Upper lobe of left lung (tissue), 6 donors: ENCODE results near the gene SERPINH1. TPM values are rescaled to one million over a fixed set of nuclear protein-coding genes. Genes with fewer than 3 reads are reported as not detected.

Experiments used
- ATAC-seq, 2 donors: fragments of 200-7000 bp; cut with Tn5 transposase; one replicate each; pipeline ENCODE4 v1.9.1; 2022; ENCODE audit warnings: mild to moderate bottlenecking in 2 of 2, moderate library complexity in 2 of 2; ENCODE audit not compliant: low FRiP score in 2 of 2
- DNase-seq, 2 donors: peaks; one replicate each; pipeline ENCODE4 v3.0.0-alpha.2; 2019 to 2020
- H3K27ac ChIP-seq, 4 donors: fragments of 200-600 bp; sonication (generic); one replicate each; pipeline ENCODE4 v1.5.1; 2016 to 2019
- H3K27me3 ChIP-seq, 4 donors: fragments of 200-600 bp; sonication (generic); one replicate each; pipeline ENCODE4 v1.5.1; 2017 to 2019
- H3K36me3 ChIP-seq, 4 donors: fragments of 200-600 bp; sonication (generic); one replicate each; pipeline ENCODE4 v1.5.1; 2016 to 2019
- H3K4me1 ChIP-seq, 4 donors: fragments of 200-600 bp; sonication (generic); one replicate each; pipeline ENCODE4 v1.5.1; 2018 to 2019
- H3K4me3 ChIP-seq, 4 donors: fragments of 200-600 bp; sonication (generic); one replicate each; pipeline ENCODE4 v1.5.1; 2017 to 2019; ENCODE audit warnings: mild to moderate bottlenecking in 2 of 4, moderate library complexity in 1 of 4
- H3K9me3 ChIP-seq, 4 donors: fragments of 200-600 bp; sonication (generic); one replicate each; pipeline ENCODE4 v1.5.1; 2018 to 2019
- EP300 ChIP-seq, 4 donors: sonication (generic); formaldehyde crosslinking; IDR thresholded peaks; one replicate each; pipeline ENCODE4 v1.5.1; 2017; ENCODE audit warnings: antibody characterized with exemption in 4 of 4, control low read depth in 2 of 4
- POLR2A ChIP-seq, 4 donors: fragments of 450-650 bp; IDR thresholded peaks; one replicate each; pipeline ENCODE4 v1.5.1; 2016 to 2017; ENCODE audit warnings: antibody characterized with exemption in 4 of 4, mild to moderate bottlenecking in 2 of 4
- POLR2AphosphoS5 ChIP-seq, 2 donors: sonication (generic); formaldehyde crosslinking; IDR thresholded peaks; one replicate each; pipeline ENCODE4 v1.5.1; 2017; ENCODE audit warnings: antibody characterized with exemption in 2 of 2
- WGBS, 2 donors: methylation state at CpG; one replicate each; pipeline ENCODE4 v1.1.5; 2017 to 2018; 5-methylcytosine and 5-hydroxymethylcytosine counted together
- total RNA-seq, 6 donors: library from RNA; depleted of rRNA in 4 of 6; stranded (reverse); fragments of >200 nt in 4 of 6; gene quantifications; one replicate each; pipeline versions ENCODE4 v1.1.0 to v1.2.1, GENCODE V29; 2016 to 2021
- TF ChIP-seq, protein P1 (sequence below), 6 experiments: fragments of 450-650 bp in 4 of 6; fragments of 200-600 bp in 2 of 6; sonication (generic) in 2 of 6; IDR thresholded peaks; one replicate each; pipeline ENCODE4 v1.5.1; 2016 to 2019; ENCODE audit warnings: antibody characterized with exemption in 6 of 6
- donor health status: DM: no; HTN: no; CAD: no; lungs with moderate emphysema.
- donor health status: DM: no; HTN: yes; CAD: no; lungs with severe emphysema.

The SERPINH1 gene
- total RNA-seq, 6 donors from 2014 or later = 95.9 to 266 (median 145) TPM

DNA sequence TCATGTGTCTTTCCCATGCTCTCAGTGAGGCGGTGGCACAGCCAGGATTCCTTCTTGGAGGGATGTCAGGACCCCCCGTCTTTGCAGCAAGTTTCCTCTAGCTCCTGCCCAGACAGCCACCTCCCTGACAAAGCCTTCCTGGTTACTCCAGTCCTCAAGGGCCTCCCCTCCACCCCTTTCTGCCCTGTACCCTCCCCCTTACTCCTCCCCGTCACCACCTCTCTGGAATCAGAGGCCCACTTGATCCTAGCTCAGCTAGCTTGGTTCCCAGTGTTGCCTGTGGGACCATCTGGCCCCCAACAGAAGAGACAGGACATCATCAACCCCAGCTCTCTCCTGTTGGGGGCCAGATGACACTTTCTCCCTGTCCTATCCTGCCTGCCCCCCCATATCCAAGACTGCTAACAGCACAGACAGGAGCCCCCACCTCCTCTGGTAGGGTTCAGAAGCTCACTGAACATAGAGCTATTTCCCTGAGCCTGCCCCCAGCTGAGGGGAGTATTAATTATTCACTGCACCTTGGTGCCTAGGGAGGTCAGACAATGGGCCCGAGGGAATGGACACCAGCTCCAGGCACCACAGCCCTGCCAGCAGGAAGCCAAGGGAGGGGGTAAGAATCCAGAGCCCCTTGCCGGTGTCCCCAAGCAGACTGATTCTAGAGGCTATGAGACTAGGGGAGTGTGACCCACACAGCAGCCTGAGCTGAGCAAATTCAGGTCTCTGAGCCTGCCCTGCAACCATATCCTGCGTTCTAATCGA lies 39.6 kb upstream of the SERPINH1 start:
- Histone ChIP-seq H3K4me1 (peaks cover 14 to 28% (median 24%) of the 10 kb centered on the region in 4 donors), H3K36me3 (no peaks in the 10 kb centered on the region), H3K27me3 (peaks cover 0 to 9% (median 0%) of the 10 kb centered on the region in 4 donors), H3K9me3 (no peaks in the 10 kb centered on the region), H3K4me3 (no peak overlapping the region), H3K27ac (no peak overlapping the region)
- TF ChIP-seq POLR2A (IDR thresholded peaks at IDR 0.05) (no peak), POLR2AphosphoS5 (IDR thresholded peaks at IDR 0.05) (no peak), EP300 (IDR thresholded peaks at IDR 0.05) (no peak)
- TF ChIP-seq, protein P1, sequence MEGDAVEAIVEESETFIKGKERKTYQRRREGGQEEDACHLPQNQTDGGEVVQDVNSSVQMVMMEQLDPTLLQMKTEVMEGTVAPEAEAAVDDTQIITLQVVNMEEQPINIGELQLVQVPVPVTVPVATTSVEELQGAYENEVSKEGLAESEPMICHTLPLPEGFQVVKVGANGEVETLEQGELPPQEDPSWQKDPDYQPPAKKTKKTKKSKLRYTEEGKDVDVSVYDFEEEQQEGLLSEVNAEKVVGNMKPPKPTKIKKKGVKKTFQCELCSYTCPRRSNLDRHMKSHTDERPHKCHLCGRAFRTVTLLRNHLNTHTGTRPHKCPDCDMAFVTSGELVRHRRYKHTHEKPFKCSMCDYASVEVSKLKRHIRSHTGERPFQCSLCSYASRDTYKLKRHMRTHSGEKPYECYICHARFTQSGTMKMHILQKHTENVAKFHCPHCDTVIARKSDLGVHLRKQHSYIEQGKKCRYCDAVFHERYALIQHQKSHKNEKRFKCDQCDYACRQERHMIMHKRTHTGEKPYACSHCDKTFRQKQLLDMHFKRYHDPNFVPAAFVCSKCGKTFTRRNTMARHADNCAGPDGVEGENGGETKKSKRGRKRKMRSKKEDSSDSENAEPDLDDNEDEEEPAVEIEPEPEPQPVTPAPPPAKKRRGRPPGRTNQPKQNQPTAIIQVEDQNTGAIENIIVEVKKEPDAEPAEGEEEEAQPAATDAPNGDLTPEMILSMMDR (IDR thresholded peaks at IDR 0.05) = no peak
- WGBS, 2 donors = 84 to 86% methylated on average over 6 to 7 of the region's 7 CpGs
- ATAC-seq = no peak
- no peak for DNase-seq

DNA sequence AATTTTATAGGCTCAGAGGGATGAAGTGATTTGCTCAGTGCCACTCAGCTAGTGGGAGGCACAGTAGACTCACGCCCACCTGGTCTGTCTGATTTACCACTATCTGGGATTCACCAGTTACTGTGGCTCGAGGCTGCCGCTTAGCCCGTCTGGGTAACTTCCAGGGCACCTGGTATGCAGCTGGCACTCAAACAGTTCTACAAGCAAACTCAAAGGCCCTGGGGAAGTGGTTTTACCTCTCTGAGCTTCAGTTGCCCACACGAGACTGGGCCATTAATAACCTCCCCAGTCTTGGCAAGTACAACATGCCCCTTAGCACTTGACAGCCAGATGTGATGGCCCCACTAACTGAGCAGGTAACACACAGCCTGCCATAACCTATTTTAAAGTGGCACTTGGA lies 38.9 kb upstream of the SERPINH1 start:
- Histone ChIP-seq H3K27ac (no peak overlapping the region), H3K9me3 (no peaks in the 10 kb centered on the region), H3K27me3 (peaks cover 0 to 9% (median 0%) of the 10 kb centered on the region in 4 donors), H3K4me3 (no peak overlapping the region), H3K36me3 (no peaks in the 10 kb centered on the region), H3K4me1 (peaks cover 14 to 28% (median 24%) of the 10 kb centered on the region in 4 donors)
- ATAC-seq = no peak
- WGBS, 2 donors = 80 to 81% methylated on average over 1 to 5 of the region's 5 CpGs
- no peak for DNase-seq
- TF ChIP-seq POLR2AphosphoS5 (IDR thresholded peaks at IDR 0.05) (no peak), EP300 (IDR thresholded peaks at IDR 0.05) (no peak), POLR2A (IDR thresholded peaks at IDR 0.05) (no peak)
- TF ChIP-seq, protein P1 (IDR thresholded peaks at IDR 0.05) = no peak

DNA sequence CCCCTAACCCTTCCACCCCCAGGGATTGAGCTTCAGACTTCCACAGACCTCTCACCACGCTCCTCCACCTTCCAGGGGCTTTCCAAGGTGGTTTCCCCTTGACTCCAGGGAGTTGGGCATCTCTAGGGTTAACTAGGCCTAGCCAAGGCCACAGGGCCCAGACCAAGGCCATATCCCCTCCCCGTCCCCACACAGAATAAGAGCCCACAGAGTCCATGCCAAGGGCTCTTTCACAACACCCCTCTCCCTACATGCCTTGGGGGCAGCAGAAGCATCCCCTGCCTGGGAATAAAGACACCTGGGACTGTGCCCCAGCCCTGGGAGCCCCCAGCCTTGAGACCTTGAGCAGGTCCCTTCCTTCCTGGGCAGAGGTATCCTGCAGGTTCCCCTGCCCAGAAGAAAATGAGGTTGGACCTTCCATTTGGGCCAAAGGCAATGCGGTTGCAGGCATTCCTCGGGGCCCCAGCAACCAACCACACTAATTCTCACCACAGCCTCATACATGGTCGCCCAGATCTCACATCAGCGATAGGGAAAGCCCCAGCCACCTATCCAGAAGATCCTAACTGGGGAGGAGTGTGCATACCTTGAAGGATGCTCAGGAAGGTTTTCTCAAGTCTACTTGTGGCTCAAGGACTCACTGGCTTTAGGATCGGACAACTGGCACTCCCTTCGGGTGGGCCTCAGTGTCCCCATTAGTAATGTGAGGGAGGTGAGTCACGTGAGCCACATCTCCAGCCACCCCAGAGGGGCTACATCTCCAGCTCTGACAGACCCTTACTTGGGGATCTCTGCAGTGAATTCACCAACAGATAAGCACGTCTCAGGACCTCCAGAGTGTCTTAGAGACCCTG lies 38.0 kb upstream of the SERPINH1 start:
- TF ChIP-seq, protein P1 (IDR thresholded peaks at IDR 0.05) = no peak
- TF ChIP-seq POLR2AphosphoS5 (IDR thresholded peaks at IDR 0.05) (no peak), EP300 (IDR thresholded peaks at IDR 0.05) (no peak), POLR2A (IDR thresholded peaks at IDR 0.05) (no peak)
- H3K27me3 ChIP-seq = peaks cover 0 to 9% (median 0%) of the 10 kb centered on the region in 4 donors
- 76 to 78% methylated on average over 6 to 10 of the region's 10 CpGs for WGBS, 2 donors
- H3K36me3 ChIP-seq = no peaks in the 10 kb centered on the region
- peak overlapping the region in 3 of 4 donors; percentile 67 to 90 (median 76) for H3K4me3 ChIP-seq
- ATAC-seq = no peak
- H3K4me1 ChIP-seq = peaks cover 14 to 28% (median 24%) of the 10 kb centered on the region in 4 donors
- peak overlapping the region in 1 of 4 donors; percentile 79 for H3K27ac ChIP-seq
- H3K9me3 ChIP-seq = no peaks in the 10 kb centered on the region
- no peak for DNase-seq

DNA sequence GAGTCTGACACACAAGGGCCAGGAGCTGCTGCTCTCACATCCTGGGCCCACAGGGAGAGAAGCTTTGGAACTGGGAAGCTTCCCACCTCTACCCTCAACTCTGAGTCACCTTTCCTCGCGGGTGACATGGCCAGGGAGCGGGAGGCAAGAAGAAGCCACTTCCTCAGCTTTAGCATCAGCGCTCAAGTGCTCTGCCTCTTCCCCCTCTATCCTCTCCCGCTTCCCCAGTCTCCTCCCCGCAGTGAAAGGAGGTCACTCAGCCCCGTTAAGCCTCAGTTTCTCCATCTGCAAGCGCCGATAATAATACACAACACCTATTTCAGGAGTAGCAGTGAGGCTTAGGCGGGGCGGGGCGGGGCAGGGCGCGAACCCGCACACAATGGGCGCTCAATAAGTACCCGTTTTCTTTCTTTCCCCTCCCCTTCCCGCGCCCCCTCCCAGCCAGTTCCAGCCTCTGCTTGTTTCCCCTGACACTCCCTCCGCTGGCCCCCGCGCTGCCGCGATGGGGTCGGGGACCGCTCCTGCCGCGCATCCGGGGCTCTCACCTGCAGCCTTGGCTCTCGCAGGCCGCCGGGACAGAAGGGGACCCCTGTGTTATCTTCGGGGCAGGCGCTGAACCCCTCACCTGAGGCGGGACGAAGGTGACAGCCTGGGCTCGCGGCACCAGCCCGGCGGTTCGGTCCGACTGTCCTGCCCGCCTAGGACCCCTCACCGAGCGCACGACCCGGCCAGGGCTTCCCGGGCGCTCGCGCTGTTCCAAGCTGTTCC lies 37.2 kb upstream of the SERPINH1 start:
- no peaks in the 10 kb centered on the region for H3K9me3 ChIP-seq
- TF ChIP-seq, protein P1 (IDR thresholded peaks at IDR 0.05) = no peak
- TF ChIP-seq POLR2A (IDR thresholded peaks at IDR 0.05) = no peak
- no peak for TF ChIP-seq POLR2AphosphoS5 (IDR thresholded peaks at IDR 0.05)
- ATAC-seq (no peak), DNase-seq (peak in 1 of 2 donors; percentile 88)
- H3K4me3 ChIP-seq = peak overlapping the region; percentile 55 to 90 (median 72)
- no peaks in the 10 kb centered on the region for H3K36me3 ChIP-seq
- 12 to 13% methylated on average over 25 to 30 of the region's 51 CpGs for WGBS, 2 donors
- peaks cover 0 to 9% (median 0%) of the 10 kb centered on the region in 4 donors for H3K27me3 ChIP-seq
- H3K27ac ChIP-seq = peak overlapping the region in 1 of 4 donors; percentile 79
- peaks cover 14 to 28% (median 24%) of the 10 kb centered on the region in 4 donors for H3K4me1 ChIP-seq
